Neural cell (in vitro differentiated cells): ENCODE data around the gene FGF12.

ENCODE experiments used
- EP300 ChIP-seq: fragments of 450-650 bp; conservative IDR thresholded peaks from 2 replicates; pipeline ENCODE4 v1.6.1; 2014; ENCODE audit warnings: antibody characterized with exemption, mild to moderate bottlenecking, moderate library complexity; ENCODE audit not compliant: poor library complexity, severe bottlenecking
- EZH2 ChIP-seq: fragments of 200-600, 300-800 bp; shearing (Covaris generic), sonication (generic); IDR thresholded peaks from 2 replicates; pipeline ENCODE4 v1.6.1; 2014; ENCODE audit warnings: antibody characterized with exemption, low read length, borderline replicate concordance, mild to moderate bottlenecking; ENCODE audit not compliant: insufficient read depth, poor library complexity, severe bottlenecking
- POLR2AphosphoS5 ChIP-seq: IDR thresholded peaks from 2 replicates; pipeline ENCODE4 v1.6.1; 2012
- RAD21 ChIP-seq: fragments of 450-650 bp; conservative IDR thresholded peaks from 2 replicates; pipeline ENCODE4 v1.6.1; 2014; ENCODE audit warnings: antibody characterized with exemption, mild to moderate bottlenecking, moderate library complexity
- SMC3 ChIP-seq: fragments of 450-650 bp; conservative IDR thresholded peaks from 2 replicates; pipeline ENCODE4 v1.6.1; 2014; ENCODE audit warnings: antibody characterized with exemption, mild to moderate bottlenecking, moderate library complexity; ENCODE audit not compliant: poor library complexity
- TAF1 ChIP-seq: IDR thresholded peaks from 2 replicates; pipeline ENCODE4 v1.6.1; 2012; ENCODE audit warnings: low read depth
- TF ChIP-seq, protein P1 (sequence below): fragments of 450-650 bp; IDR thresholded peaks from 2 replicates; pipeline ENCODE4 v1.5.1; 2014; ENCODE audit warnings: antibody characterized with exemption, mild to moderate bottlenecking, moderate library complexity; ENCODE audit not compliant: poor library complexity, severe bottlenecking
- TF ChIP-seq, protein P2 (sequence below): IDR thresholded peaks from 2 replicates; pipeline ENCODE4 v1.6.1; 2012; ENCODE audit warnings: borderline replicate concordance

DNA sequence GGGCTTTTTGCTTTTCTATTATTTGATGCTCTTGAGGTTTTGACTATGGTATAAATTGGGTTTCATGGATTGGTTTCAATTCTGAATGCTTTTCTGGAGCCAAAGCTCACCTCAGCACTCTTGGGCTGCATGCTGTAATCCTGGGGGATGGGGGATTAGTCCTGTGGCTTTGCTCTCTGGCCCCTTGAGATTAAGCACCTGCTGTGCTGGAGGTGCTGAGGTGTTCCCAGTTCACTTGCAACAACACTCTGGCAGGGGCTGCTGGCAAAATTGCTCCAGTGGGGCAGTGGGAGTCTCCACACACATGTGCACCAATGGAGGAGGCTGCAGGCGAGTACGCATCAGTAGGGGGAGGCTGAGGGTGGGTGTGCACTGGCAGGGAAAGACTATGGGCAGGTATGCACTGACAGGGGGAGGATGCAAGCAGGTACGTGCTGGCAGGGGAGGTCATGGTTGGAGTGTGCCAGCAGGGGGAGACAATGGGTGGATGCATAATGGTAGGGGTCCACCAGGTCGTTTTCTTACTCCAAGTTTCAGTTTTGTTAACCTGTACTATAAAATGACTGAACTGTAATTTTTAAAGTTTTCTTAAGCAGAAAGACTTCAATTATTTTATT lies 489.2 kb downstream of the FGF12 start:
- TF ChIP-seq, protein P1, sequence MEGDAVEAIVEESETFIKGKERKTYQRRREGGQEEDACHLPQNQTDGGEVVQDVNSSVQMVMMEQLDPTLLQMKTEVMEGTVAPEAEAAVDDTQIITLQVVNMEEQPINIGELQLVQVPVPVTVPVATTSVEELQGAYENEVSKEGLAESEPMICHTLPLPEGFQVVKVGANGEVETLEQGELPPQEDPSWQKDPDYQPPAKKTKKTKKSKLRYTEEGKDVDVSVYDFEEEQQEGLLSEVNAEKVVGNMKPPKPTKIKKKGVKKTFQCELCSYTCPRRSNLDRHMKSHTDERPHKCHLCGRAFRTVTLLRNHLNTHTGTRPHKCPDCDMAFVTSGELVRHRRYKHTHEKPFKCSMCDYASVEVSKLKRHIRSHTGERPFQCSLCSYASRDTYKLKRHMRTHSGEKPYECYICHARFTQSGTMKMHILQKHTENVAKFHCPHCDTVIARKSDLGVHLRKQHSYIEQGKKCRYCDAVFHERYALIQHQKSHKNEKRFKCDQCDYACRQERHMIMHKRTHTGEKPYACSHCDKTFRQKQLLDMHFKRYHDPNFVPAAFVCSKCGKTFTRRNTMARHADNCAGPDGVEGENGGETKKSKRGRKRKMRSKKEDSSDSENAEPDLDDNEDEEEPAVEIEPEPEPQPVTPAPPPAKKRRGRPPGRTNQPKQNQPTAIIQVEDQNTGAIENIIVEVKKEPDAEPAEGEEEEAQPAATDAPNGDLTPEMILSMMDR: no peak
- TF ChIP-seq EZH2: no peak
- TF ChIP-seq, protein P2, sequence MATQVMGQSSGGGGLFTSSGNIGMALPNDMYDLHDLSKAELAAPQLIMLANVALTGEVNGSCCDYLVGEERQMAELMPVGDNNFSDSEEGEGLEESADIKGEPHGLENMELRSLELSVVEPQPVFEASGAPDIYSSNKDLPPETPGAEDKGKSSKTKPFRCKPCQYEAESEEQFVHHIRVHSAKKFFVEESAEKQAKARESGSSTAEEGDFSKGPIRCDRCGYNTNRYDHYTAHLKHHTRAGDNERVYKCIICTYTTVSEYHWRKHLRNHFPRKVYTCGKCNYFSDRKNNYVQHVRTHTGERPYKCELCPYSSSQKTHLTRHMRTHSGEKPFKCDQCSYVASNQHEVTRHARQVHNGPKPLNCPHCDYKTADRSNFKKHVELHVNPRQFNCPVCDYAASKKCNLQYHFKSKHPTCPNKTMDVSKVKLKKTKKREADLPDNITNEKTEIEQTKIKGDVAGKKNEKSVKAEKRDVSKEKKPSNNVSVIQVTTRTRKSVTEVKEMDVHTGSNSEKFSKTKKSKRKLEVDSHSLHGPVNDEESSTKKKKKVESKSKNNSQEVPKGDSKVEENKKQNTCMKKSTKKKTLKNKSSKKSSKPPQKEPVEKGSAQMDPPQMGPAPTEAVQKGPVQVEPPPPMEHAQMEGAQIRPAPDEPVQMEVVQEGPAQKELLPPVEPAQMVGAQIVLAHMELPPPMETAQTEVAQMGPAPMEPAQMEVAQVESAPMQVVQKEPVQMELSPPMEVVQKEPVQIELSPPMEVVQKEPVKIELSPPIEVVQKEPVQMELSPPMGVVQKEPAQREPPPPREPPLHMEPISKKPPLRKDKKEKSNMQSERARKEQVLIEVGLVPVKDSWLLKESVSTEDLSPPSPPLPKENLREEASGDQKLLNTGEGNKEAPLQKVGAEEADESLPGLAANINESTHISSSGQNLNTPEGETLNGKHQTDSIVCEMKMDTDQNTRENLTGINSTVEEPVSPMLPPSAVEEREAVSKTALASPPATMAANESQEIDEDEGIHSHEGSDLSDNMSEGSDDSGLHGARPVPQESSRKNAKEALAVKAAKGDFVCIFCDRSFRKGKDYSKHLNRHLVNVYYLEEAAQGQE: no peak
- no peak for TF ChIP-seq POLR2AphosphoS5
- no peak for TF ChIP-seq EP300
- TF ChIP-seq TAF1: no peak
- no peak for TF ChIP-seq RAD21
- TF ChIP-seq SMC3: no peak
